ENCODE results near the gene NPLOC4.

Gene NPLOC4

DNA sequence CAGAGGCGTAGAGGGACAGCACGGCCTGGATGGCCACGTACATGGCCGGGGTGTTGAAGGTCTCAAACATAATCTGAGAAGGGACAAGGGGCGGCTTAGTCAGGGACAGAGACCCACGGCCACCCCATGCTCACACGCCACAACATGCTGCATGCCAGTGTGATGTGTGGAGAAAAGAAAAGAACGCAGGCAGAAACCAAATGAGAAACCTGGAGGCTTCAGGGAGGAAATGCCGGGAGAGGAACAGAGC is 125.4 kb downstream of the NPLOC4 start:
- peak overlapping the region; percentile 100 for H3K27ac ChIP-seq
- TF ChIP-seq, protein P1, sequence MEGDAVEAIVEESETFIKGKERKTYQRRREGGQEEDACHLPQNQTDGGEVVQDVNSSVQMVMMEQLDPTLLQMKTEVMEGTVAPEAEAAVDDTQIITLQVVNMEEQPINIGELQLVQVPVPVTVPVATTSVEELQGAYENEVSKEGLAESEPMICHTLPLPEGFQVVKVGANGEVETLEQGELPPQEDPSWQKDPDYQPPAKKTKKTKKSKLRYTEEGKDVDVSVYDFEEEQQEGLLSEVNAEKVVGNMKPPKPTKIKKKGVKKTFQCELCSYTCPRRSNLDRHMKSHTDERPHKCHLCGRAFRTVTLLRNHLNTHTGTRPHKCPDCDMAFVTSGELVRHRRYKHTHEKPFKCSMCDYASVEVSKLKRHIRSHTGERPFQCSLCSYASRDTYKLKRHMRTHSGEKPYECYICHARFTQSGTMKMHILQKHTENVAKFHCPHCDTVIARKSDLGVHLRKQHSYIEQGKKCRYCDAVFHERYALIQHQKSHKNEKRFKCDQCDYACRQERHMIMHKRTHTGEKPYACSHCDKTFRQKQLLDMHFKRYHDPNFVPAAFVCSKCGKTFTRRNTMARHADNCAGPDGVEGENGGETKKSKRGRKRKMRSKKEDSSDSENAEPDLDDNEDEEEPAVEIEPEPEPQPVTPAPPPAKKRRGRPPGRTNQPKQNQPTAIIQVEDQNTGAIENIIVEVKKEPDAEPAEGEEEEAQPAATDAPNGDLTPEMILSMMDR (conservative IDR thresholded peaks at IDR 0.05), result no peak

DNA sequence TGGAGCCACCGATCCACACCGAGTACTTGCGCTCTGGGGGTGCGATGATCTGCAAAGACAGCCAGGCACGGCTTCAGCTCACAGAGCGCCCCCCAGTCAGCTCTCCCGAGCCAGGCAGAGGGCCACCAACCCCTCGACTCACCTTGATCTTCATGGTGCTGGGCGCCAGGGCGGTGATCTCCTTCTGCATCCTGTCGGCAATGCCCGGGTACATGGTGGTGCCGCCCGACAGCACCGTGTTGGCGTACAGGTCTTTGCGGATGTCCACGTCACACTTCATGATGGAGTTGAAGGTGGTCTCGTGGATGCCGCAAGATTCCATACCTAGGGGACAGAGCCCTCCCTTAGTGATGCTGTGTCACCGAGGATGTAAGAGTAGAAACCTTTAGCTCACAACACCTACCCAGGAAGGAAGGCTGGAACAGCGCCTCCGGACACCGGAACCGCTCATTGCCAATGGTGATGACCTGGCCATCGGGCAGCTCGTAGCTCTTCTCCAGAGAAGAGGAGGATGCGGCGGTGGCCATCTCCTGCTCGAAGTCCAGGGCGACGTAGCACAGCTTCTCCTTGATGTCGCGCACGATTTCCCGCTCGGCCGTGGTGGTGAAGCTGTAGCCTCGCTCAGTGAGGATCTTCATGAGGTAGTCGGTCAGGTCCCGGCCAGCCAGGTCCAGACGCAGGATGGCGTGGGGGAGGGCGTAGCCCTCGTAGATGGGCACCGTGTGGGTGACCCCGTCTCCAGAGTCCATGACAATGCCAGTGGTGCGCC is 125.9 kb downstream of the NPLOC4 start:
- peak overlapping the region; percentile 100 for H3K27ac ChIP-seq
- TF ChIP-seq, protein P1 (conservative IDR thresholded peaks at IDR 0.05), result no peak

DNA sequence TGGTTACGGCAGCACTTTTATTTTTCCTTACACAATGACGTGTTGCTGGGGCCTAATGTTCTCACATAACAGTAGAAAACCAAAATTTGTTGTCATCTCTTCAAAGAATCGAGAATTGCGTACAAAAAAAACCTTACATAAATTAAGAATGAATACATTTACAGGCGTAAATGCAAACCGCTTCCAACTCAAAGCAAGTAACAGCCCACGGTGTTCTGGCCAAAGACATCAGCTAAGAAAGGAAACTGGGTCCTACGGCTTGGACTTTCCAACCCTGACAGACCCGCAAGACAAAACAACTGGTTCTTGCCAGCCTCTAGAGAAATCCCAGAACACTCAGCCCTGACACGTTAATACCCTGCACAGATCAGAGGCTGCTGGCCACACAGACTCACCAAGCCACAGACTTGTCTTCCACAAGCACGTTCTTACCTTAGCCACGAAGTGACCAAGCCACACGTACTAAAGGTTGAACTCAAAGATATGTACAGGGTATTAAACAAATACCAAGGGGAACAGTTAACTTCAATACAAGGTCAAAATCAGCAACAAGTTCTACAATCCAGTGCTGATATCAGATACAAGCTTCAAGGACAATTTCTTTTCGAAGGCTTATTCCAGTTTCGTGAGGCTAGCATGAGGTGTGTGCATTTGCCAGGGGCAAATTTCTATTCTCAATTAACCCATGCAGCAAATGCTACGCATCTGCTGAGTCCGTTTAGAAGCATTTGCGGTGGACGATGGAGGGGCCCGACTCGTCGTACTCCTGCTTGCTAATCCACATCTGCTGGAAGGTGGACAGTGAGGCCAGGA is 126.7 kb downstream of the NPLOC4 start:
- H3K27ac ChIP-seq, result peak overlapping the region; percentile 100
- TF ChIP-seq, protein P1 (conservative IDR thresholded peaks at IDR 0.05), result no peak

DNA sequence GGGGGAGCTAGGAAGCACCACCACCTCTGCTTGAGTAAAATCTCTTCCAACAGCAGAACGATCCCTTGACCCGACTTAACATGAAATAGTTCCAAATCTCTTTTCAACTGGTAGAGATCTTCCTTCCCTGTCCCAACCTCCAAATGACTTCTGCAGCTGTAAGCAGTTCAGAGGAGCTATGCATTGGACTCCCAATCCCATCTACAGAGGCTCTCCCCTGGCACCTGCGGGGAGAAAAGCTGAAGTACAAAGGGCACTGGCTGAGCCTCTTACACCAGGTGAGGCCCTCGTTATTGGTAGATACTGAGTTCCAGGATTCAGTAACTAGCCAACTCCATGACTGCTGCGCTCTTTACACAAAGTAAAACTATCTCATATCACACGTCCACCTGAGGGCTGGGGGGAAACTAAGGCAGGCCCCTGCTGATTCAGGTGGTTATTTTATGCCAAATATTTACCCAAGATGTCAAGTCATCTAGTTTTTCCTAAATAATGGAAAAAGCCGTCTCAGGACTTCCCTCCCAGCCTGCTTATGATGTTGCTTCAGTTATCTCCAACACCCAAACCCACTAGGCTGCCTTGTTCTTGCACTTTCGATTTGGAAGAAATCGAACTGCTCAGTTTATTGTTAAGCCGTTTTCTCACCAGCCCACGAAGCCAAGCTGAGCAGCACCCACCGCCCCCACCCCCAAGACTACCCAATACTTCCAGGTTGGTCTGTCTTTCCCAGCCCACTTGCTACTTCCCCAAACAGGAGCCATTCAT is 127.5 kb downstream of the NPLOC4 start:
- peak overlapping the region; percentile 100 for H3K27ac ChIP-seq
- TF ChIP-seq, protein P1 (conservative IDR thresholded peaks at IDR 0.05), result no peak

DNA sequence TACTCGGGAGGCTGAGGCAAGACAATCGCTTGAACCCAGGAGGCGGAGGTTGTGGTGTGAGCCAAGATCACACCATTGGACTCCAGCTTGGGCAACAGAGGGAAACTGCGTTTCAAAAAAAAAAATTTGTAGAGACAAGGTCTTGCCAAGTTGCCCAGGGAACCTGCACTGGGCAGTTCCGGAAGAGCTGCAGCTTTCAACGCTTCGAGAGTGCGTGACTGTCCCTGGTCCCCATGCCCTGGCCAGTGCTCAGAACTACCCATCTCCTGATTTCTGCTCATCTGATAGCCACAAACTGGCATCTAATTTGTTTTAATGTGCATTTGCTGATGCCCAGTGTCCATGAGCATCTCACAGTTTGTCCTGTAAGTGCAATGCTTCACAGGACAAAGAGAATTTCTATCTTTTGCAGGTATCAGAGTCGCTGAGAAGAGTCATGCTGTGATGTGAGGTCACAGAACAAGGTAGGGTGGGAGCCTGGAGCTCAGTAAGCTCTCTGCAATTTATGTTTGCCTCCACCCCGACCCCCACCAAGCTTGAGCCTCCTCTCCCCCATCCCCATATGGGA is 128.2 kb downstream of the NPLOC4 start:
- H3K27ac ChIP-seq, result peak overlapping the region; percentile 100

More for the DNA sequence above, 128.2 kb downstream of the NPLOC4 start:
- TF ChIP-seq, protein P1 (conservative IDR thresholded peaks at IDR 0.05), result no peak
